HepG2 (cell line): ENCODE measurements around the gene TSPAN17. TPM values are rescaled to one million over a fixed set of nuclear protein-coding genes. Genes with fewer than 3 reads are reported as not detected.

Experiments used
- CENPX ChIP-seq: sonication (generic); formaldehyde crosslinking; IDR thresholded peaks from 2 replicates; pipeline ENCODE4 v1.9.0; 2021; ENCODE audit warnings: mild to moderate bottlenecking, missing genetic modification reagents, moderate library complexity
- ETV6 ChIP-seq: sonication (generic); formaldehyde crosslinking; conservative IDR thresholded peaks from 2 replicates; pipeline ENCODE4 v1.4.0; 2020; ENCODE audit warnings: missing genetic modification reagents
- HNF4A ChIP-seq: sonication (generic); formaldehyde crosslinking; IDR thresholded peaks from 2 replicates; pipeline ENCODE4 v1.4.0; 2020; ENCODE audit warnings: missing genetic modification reagents
- HNRNPK ChIP-seq: fragments of 200-400 bp; formaldehyde crosslinking; IDR thresholded peaks from 2 replicates; pipeline ENCODE4 v1.6.1; 2018; ENCODE audit warnings: low read length, low read depth, moderate library complexity, mild to moderate bottlenecking; ENCODE audit not compliant: poor library complexity, severe bottlenecking
- MATR3 ChIP-seq: sonication (generic); formaldehyde crosslinking; IDR thresholded peaks from 2 replicates; pipeline ENCODE4 v1.4.0; 2020; ENCODE audit warnings: missing genetic modification reagents
- NFE2L1 ChIP-seq: sonication (generic); formaldehyde crosslinking; IDR thresholded peaks from 2 replicates; pipeline ENCODE4 v1.4.0; 2020; ENCODE audit warnings: missing genetic modification reagents, mild to moderate bottlenecking, borderline replicate concordance
- SP5 ChIP-seq: IDR thresholded peaks from 2 replicates; pipeline ENCODE4 v1.6.1; 2016; ENCODE audit warnings: low read depth, borderline replicate concordance
- SRY ChIP-seq: sonication (generic); formaldehyde crosslinking; IDR thresholded peaks from 2 replicates; pipeline ENCODE4 v1.8.0; 2022; ENCODE audit warnings: mild to moderate bottlenecking, missing genetic modification reagents
- TCF12 ChIP-seq, 2 experiments: fragments of 450-650 bp in 1 of 2; sonication (generic) in 1 of 2; formaldehyde crosslinking in 1 of 2; IDR thresholded peaks; 2 replicates each; pipeline versions ENCODE4 v1.6.1 to v1.8.0; 2017 to 2022; ENCODE audit warnings: antibody characterized with exemption in 1 of 2, mild to moderate bottlenecking in 1 of 2, missing genetic modification reagents in 1 of 2, moderate library complexity in 1 of 2
- TEAD2 ChIP-seq: sonication (generic); formaldehyde crosslinking; IDR thresholded peaks from 2 replicates; pipeline ENCODE4 v1.9.0; 2021; ENCODE audit warnings: missing genetic modification reagents
- TFDP1 ChIP-seq: IDR thresholded peaks from 2 replicates; pipeline ENCODE4 v1.6.1; 2016; ENCODE audit warnings: missing compliant biosample characterization, missing genetic modification reagents, borderline replicate concordance
- ZNF367 ChIP-seq: sonication (generic); formaldehyde crosslinking; IDR thresholded peaks from 2 replicates; pipeline ENCODE4 v1.4.0; 2020; ENCODE audit warnings: missing genetic modification reagents, borderline replicate concordance
- ZNF598 ChIP-seq: sonication (generic); formaldehyde crosslinking; IDR thresholded peaks from 2 replicates; pipeline ENCODE4 v1.5.1; 2020; ENCODE audit warnings: mild to moderate bottlenecking, missing genetic modification reagents, borderline replicate concordance
- polyA plus RNA-seq, 8 experiments: library from polyadenylated mRNA; depleted of rRNA in 3 of 8; stranded (reverse) in 7 of 8; unstranded in 1 of 8; fragments of >200 nt; fragmentation: Illumina TruSeq in 4 of 8; extraction: Trizol in 4 of 8; gene quantifications; 2 replicates each; pipeline versions ENCODE4 v1.2.1 to v1.2.3, GENCODE V29; 2011 to 2016; ENCODE audit warnings: low read depth in 4 of 8, missing spikeins in 1 of 8, mixed read lengths in 1 of 8; ENCODE audit not compliant: insufficient read depth in 1 of 8
- total RNA-seq, 5 experiments: library from RNA; depleted of rRNA; stranded (reverse); fragments of >200 nt; fragmentation: Illumina TruSeq; extraction: Trizol; gene quantifications; 2 replicates each; pipeline ENCODE4 v1.2.3, GENCODE V29; 2016; ENCODE audit warnings: low read depth in 1 of 5
- TF ChIP-seq, protein P1 (sequence below): sonication (generic); formaldehyde crosslinking; IDR thresholded peaks from 2 replicates; pipeline ENCODE4 v1.5.0; 2020; ENCODE audit warnings: mild to moderate bottlenecking, missing genetic modification reagents
- TF ChIP-seq, protein P2 (sequence below): sonication (generic); formaldehyde crosslinking; IDR thresholded peaks from 2 replicates; pipeline ENCODE4 v1.5.1; 2020; ENCODE audit warnings: mild to moderate bottlenecking, missing genetic modification reagents
- TF ChIP-seq, protein P3 (sequence below): sonication (generic); formaldehyde crosslinking; conservative IDR thresholded peaks from 2 replicates; pipeline ENCODE4 v1.8.0; 2022; ENCODE audit warnings: low read depth, missing genetic modification reagents
- TF ChIP-seq, protein P4 (sequence below): sonication (generic); formaldehyde crosslinking; IDR thresholded peaks from 2 replicates; pipeline ENCODE4 v1.5.0; 2020; ENCODE audit warnings: missing genetic modification reagents, mild to moderate bottlenecking, borderline replicate concordance

Gene TSPAN17
- total and polyA plus RNA-seq, 2 of the 13 experiments (the other 11 are each of a cell fraction or from before 2014, with no cell fraction given): 11.5 to 15.0 TPM

DNA sequence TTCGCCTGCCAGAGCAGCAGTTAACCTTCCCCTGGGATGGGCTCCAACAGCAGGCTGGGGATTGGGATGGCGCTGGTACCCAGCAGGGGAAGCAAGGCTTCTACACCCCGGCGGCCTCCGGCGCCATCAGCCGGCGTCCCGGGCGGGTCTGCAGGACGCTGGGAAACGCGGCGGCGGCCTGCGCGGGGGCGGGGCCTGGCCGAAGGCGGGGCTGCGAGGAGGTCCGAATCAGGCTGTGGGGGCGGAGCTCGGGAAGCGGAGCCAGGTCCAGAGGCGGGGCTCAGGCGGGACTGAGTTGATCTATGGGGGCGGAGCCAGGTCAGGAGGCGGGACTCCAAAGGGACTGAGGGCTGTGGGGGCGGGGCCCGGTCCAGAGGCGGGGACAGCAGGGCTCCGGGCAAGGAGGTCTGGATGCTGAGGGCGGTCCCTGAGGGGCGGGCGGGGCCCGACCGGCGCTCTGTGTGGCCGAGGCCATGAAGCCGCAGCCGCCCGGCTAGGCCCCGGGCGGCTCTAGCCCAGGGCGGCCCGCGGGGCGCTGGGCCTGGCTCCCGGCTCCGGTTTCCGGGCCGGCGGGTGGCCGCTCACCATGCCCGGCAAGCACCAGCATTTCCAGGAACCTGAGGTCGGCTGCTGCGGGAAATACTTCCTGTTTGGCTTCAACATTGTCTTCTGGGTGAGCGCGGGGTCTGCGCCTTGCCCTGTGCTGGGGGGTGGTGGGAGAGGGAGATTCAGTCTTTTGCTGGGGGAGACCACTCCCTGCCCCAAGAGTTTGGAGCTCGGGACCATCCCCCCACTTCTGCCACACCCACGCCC, at the start of gene TSPAN17 (continued):
- TF ChIP-seq ETV6 (CRISPR knock-in tag) (peak; percentile 65; the same call in 1 of the 2 replicates), SP5 (CRISPR knock-in tag) (0 out of 2 replicates have a peak, but pooled peaks have one; percentile 10), HNRNPK (peak; percentile 65), CENPX (no peak), TFDP1 (CRISPR knock-in tag) (no peak; the same call in 1 of the 2 replicates), TCF12 (IDR thresholded peaks at IDR 0.05) (no peak), TCF12 (CRISPR knock-in tag; IDR thresholded peaks at IDR 0.05) (peak; percentile 47; the same call in 1 of the 2 replicates), MATR3 (CRISPR knock-in tag) (no peak), SRY (no peak; the same call in 1 of the 2 replicates), HNF4A (no peak), ZNF367 (no peak), TEAD2 (CRISPR knock-in tag) (no peak), ZNF598 (CRISPR knock-in tag) (peak; percentile 60; the same call in 1 of the 2 replicates), NFE2L1 (CRISPR knock-in tag) (no peak)
- TF ChIP-seq, protein P1, sequence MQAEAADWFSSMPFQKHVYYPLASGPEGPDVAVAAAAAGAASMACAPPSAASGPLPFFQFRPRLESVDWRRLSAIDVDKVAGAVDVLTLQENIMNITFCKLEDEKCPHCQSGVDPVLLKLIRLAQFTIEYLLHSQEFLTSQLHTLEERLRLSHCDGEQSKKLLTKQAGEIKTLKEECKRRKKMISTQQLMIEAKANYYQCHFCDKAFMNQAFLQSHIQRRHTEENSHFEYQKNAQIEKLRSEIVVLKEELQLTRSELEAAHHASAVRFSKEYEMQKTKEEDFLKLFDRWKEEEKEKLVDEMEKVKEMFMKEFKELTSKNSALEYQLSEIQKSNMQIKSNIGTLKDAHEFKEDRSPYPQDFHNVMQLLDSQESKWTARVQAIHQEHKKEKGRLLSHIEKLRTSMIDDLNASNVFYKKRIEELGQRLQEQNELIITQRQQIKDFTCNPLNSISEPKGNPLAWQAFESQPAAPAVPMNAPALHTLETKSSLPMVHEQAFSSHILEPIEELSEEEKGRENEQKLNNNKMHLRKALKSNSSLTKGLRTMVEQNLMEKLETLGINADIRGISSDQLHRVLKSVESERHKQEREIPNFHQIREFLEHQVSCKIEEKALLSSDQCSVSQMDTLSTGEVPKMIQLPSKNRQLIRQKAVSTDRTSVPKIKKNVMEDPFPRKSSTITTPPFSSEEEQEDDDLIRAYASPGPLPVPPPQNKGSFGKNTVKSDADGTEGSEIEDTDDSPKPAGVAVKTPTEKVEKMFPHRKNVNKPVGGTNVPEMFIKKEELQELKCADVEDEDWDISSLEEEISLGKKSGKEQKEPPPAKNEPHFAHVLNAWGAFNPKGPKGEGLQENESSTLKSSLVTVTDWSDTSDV: 0 out of 2 replicates have a peak, but pooled peaks have one; percentile 20
- TF ChIP-seq, protein P2, sequence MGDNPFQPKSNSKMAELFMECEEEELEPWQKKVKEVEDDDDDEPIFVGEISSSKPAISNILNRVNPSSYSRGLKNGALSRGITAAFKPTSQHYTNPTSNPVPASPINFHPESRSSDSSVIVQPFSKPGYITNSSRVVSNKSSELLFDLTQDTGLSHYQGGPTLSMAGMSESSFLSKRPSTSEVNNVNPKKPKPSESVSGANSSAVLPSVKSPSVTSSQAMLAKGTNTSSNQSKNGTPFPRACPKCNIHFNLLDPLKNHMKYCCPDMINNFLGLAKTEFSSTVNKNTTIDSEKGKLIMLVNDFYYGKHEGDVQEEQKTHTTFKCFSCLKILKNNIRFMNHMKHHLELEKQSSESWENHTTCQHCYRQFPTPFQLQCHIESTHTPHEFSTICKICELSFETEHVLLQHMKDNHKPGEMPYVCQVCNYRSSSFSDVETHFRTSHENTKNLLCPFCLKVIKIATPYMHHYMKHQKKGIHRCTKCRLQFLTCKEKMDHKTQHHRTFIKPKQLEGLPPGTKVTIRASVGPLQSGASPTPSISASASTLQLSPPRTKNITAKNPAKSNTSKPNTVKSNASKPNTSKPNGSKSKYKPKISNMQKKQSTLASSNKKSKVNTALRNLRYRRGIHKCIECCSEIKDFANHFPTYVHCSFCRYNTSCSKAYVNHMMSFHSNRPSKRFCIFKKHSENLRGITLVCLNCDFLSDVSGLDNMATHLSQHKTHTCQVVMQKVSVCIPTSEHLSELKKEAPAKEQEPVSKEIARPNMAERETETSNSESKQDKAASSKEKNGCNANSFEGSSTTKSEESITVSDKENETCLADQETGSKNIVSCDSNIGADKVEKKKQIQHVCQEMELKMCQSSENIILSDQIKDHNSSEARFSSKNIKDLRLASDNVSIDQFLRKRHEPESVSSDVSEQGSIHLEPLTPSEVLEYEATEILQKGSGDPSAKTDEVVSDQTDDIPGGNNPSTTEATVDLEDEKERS (CRISPR knock-in tag): no peak
- TF ChIP-seq, protein P3, sequence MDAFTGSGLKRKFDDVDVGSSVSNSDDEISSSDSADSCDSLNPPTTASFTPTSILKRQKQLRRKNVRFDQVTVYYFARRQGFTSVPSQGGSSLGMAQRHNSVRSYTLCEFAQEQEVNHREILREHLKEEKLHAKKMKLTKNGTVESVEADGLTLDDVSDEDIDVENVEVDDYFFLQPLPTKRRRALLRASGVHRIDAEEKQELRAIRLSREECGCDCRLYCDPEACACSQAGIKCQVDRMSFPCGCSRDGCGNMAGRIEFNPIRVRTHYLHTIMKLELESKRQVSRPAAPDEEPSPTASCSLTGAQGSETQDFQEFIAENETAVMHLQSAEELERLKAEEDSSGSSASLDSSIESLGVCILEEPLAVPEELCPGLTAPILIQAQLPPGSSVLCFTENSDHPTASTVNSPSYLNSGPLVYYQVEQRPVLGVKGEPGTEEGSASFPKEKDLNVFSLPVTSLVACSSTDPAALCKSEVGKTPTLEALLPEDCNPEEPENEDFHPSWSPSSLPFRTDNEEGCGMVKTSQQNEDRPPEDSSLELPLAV (CRISPR knock-in tag): no peak
- TF ChIP-seq, protein P4, sequence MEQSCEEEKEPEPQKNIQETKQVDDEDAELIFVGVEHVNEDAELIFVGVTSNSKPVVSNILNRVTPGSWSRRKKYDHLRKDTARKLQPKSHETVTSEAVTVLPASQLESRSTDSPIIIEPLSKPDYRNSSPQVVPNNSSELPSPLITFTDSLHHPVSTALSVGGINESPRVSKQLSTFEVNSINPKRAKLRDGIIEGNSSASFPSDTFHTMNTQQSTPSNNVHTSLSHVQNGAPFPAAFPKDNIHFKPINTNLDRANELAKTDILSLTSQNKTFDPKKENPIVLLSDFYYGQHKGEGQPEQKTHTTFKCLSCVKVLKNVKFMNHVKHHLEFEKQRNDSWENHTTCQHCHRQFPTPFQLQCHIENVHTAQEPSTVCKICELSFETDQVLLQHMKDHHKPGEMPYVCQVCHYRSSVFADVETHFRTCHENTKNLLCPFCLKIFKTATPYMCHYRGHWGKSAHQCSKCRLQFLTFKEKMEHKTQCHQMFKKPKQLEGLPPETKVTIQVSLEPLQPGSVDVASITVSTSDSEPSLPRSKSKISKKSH (CRISPR knock-in tag): no peak; the same call in 1 of the 2 replicates
